Bone marrow (tissue), 2 donors: ENCODE data around the gene S100A5.
"Not testable (repeated sequence)": the region's sequence is repeated elsewhere in the genome, so short reads cannot be mapped to it uniquely, and the experiment has no call there.

ENCODE experiments used
- DNase-seq, 2 donors: peaks; one replicate each; lab custom pipeline; 2025; lab: John Stamatoyannopoulos, UW

Gene S100A5

GRCh38 chr1:153540394-153541361 is at the start of gene S100A5:
TSS of gene S100A5 (minus strand) at chr1:153540934. CDS start at chr1:153540191, 743 bp downstream.
- peak in 1 of 2 donors; percentile 77 for DNase-seq

- no peak for DNase-seq
Observed at GRCh38 chr1:153588482-153588881, 47.7 kb upstream of the S100A5 start.

GRCh38 chr1:153588033-153588432 is 47.3 kb upstream of the S100A5 start:
- DNase-seq = not testable (repeated sequence)

- DNase-seq = no peak
Observed at GRCh38 chr1:153587314-153587713, 46.6 kb upstream of the S100A5 start.

- no peak for DNase-seq
Observed at GRCh38 chr1:153586347-153586746, 45.6 kb upstream of the S100A5 start.

- DNase-seq = no peak
Observed at GRCh38 chr1:153585006-153585405, 44.3 kb upstream of the S100A5 start.

- no peak for DNase-seq
Observed at GRCh38 chr1:153583976-153584375, 43.2 kb upstream of the S100A5 start.

- DNase-seq = not testable (repeated sequence)
Observed at GRCh38 chr1:153583514-153583913, 42.8 kb upstream of the S100A5 start.

- DNase-seq = not testable (repeated sequence)
Observed at GRCh38 chr1:153582836-153583235, 42.1 kb upstream of the S100A5 start.

- no peak for DNase-seq
Observed at GRCh38 chr1:153578936-153579335, 38.2 kb upstream of the S100A5 start.

GRCh38 chr1:153578490-153578889 is 37.8 kb upstream of the S100A5 start:
- DNase-seq = no peak

- DNase-seq = no peak
Observed at GRCh38 chr1:153577624-153578051, 36.9 kb upstream of the S100A5 start.

GRCh38 chr1:153577138-153577537 is 36.4 kb upstream of the S100A5 start:
- DNase-seq = peak in 1 of 2 donors; percentile 27

- DNase-seq = not testable (repeated sequence)
Observed at GRCh38 chr1:153575497-153575896, 34.8 kb upstream of the S100A5 start.

- DNase-seq = not testable (repeated sequence)
Observed at GRCh38 chr1:153575081-153575491, 34.4 kb upstream of the S100A5 start.

- DNase-seq = no peak
Observed at GRCh38 chr1:153573351-153573750, 32.6 kb upstream of the S100A5 start.

- DNase-seq = peak in 1 of 2 donors; percentile 78
Observed at GRCh38 chr1:153572569-153573015, 31.9 kb upstream of the S100A5 start.

- DNase-seq = no peak
Observed at GRCh38 chr1:153571706-153572105, 31.0 kb upstream of the S100A5 start.

- DNase-seq = no peak
Observed at GRCh38 chr1:153570874-153571273, 30.1 kb upstream of the S100A5 start.

- DNase-seq = no peak
Observed at GRCh38 chr1:153569465-153569864, 28.7 kb upstream of the S100A5 start.

GRCh38 chr1:153568367-153569099 is 27.8 kb upstream of the S100A5 start:
- DNase-seq = peak; percentile 61 to 76

GRCh38 chr1:153567621-153568366 is 27.1 kb upstream of the S100A5 start:
- DNase-seq = no peak
